GM18498 (cell line): Measurements from ENCODE around the gene GTPBP1.

Experiments
- ATAC-seq: cut with Tn5 transposase; IDR thresholded peaks from one replicate; pipeline ENCODE4 v1.9.1; 2021; ENCODE audit warnings: mild to moderate bottlenecking, moderate library complexity; ENCODE audit not compliant: unreplicated experiment

Gene GTPBP1

DNA sequence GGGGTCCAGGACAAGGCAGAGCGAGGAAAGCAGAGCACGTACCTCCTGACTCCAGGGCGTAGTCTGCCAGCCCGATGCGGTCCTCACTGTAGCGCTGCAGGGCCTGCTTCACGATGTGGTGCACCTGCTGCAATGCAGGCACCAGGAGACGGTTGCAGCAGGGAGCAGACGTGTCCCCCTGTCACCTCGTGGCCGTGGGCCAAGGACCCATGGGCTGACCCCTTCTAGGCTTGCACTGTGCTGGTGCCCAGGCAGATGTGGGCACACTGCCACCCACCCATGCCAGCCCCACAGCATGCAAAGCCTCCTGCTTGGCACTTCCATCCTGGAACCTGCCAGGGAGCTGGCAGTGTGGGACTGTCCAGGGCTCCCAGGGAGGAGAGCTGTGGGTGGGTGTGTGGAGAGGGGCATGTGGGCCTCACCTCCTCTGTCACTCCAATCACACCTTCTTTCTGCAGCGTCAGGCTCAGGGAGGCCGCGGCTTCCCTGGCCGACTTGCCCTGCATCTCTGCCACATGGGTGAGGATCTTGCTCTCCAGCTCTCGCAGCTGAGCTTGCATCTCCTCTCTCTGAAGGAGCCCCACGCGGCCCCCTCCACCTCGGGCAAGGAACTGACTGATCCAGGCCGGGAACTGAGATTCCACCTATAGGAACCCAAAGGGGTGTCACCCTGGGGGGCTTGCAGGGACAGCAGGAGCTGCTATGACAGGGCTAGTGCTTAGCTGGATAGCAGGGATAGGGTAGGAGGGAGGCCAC lies 33.7 kb downstream of the GTPBP1 start:
- ATAC-seq, result no peak

DNA sequence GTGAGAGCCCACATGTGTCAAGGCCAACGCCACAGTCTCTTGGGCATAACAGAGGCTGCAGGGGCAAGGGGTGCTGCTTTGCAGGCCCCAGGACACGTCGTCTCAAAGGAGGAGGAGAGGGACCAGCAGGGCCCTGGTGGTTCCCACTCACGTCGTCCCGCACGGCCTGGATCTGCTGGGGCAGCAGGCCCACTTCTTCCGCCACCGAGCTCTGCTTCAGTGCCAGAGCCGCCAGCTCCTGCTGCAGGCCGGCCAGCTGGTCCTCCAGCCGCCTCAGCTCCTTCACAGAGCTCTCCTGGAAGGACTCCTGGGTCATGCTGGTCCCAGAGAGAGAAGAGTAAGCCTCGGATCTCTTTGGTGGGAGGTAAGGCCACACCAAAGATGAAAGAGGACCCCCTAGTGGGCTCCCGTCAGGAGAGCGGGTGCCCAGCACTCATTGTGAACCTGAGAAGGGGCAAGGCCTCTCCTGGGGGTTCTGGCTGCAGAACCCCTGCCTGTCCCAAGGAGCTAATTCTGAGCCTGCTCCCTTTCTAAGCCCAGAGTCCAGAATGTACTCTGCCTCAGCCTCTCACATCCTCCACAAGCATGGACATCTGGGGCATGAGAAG lies 34.5 kb downstream of the GTPBP1 start:
- no peak for ATAC-seq

DNA sequence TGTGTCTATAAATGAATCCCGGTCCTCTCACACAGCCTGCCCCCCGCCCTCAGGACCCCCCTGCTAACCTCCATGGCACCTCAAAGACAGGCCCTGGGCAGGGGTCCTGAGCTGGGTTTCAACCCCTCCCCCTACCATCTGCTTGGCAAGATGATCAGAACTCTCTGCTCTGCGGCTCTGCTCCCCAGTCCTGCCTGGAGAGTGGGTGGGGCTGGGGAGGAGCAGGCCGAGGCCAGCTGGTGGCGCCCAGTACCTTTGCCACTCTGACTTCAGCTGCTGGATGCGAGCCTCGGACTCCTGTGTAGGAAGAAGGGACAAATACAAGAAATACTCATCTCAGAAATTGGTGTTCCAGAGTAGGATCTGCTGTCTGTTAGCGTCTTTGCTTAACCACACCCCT lies 35.0 kb downstream of the GTPBP1 start:
- ATAC-seq, result no peak

DNA sequence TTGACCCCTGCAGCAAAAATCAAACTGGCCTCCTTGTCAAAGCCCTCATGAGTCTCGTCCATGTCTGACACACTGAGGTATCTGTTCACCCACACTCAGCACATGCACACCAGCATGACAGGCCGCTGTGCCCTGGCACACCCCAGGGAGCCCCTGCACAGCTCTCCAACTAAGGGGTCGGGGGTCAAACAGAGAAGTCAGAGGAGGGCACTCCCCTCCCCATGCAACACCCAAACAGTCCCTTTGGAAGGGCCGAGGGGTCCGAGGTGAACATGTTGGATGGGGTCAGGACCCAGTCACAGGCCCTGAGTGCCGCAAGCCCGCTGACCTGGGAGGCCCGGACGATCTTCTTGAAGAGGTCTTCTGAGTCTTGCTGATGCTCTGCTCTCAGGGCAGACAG lies 35.4 kb downstream of the GTPBP1 start:
- ATAC-seq, result no peak

DNA sequence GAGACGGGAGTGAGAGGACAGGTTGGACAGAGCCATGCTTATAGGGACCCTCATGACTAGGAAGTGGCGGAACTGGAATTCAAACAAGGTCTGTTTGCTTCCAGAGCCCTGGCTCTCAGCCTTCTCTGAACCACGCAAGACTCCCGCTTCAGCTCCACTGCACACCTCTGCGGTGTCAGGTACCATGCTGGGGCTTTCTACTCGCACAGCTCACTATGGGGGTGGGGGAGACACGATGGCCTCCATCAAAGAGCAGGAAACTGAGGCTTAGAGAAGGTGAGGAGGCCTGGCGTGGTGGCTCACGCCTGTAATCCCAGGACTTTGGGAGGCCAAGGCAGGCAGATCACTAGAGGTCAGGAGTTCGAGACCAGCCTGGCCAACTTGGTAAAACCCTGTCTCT lies 35.8 kb downstream of the GTPBP1 start:
- no peak for ATAC-seq

- ATAC-seq, result no peak
Observed at GRCh38 chr22:38742176-38742942, 36.6 kb downstream of the GTPBP1 start.

DNA sequence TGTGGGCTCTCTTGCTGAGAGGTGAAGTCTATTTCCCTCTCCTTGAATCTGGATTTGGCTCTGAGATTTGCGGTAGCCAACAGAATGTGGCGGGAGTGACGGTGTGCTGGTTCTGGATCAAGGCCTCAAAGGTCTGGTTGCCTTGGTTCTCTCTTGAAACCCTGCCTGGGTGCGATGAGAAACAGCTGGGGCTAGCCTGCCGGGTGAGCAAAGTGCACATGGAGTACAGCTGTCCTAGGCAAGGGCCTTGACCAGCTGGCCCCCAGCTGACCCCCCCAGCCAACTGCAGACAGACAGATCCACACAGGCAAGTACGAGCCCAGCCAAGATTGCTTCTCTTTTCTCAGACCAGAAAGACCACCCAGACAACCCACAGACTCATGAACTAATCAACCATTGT lies 39.2 kb downstream of the GTPBP1 start:
- no peak for ATAC-seq

DNA sequence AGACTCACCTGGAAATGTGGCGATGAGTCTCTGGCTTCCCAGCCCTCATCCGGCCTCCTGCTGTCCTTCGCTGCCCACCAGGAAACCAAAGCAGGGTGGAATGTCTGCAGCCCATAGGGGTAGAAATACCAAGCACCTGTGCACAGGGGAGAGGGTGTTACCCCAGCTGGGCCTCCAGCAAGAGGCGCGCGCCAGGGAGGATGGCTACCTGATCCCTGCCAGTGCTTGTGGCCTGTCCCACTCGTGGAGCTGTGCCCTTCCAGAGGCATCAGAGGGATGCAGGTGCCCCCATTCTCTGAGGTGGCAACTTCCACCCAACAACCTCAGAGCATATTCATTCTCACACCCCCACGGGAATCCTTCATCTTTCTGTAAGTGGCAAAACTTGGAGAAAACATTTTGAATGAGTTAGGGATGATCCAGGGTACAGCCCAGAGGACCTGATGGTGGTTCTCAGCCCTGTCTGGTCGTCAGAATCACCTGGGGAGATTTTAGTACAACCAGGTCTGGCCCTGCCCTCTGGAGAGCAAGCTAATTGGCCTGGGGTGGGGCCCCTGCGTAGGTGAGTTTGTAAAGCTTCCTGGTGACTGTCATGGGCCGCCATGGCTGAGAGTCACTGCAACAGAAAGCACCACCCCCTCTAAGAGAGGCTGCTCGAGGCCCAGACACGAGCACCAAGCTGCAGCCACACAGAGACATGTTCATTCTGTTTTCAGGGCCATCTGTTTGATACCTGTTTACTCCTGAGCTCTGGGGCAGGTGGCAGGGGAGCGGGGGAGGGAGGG lies 40.1 kb downstream of the GTPBP1 start:
- no peak for ATAC-seq

DNA sequence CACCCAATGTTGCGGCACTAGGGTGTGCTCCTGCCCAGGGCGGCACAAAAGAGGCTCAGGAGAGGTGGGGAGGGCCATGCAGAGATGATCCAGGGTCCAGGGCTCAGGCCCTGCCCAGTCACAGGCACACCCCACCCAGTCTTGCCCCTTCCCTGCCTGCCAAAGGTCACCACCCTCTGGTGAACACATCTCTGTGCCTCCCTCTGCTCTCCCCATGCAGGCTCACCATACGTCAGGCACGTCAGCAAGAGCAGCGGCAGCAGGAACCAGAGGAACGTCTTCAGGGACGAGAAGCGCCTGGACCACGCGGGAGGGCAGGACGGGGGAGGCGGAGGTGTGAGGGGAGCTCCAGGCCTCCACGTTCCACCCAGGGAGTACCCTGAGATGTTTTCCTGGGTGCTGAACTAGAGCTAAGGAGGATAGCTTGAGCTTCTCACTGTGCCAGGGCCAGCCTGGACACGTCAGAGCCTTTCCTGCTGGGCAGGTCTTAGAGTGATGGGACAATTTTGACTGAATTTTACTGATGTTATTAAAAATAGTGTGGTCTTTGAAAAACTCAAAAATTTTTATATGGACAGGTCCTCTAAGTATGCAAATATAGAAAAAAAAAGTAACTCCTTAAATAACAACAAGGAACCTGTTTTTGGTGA lies 42.9 kb downstream of the GTPBP1 start:
- ATAC-seq, result no peak

GRCh38 chr22:38750104-38750503 lies 44.4 kb downstream of the GTPBP1 start:
- ATAC-seq, result no peak

- ATAC-seq, result no peak
Observed at GRCh38 chr22:38750638-38751037, 44.9 kb downstream of the GTPBP1 start.

- ATAC-seq, result no peak
Observed at GRCh38 chr22:38751066-38751421, 45.3 kb downstream of the GTPBP1 start.

DNA sequence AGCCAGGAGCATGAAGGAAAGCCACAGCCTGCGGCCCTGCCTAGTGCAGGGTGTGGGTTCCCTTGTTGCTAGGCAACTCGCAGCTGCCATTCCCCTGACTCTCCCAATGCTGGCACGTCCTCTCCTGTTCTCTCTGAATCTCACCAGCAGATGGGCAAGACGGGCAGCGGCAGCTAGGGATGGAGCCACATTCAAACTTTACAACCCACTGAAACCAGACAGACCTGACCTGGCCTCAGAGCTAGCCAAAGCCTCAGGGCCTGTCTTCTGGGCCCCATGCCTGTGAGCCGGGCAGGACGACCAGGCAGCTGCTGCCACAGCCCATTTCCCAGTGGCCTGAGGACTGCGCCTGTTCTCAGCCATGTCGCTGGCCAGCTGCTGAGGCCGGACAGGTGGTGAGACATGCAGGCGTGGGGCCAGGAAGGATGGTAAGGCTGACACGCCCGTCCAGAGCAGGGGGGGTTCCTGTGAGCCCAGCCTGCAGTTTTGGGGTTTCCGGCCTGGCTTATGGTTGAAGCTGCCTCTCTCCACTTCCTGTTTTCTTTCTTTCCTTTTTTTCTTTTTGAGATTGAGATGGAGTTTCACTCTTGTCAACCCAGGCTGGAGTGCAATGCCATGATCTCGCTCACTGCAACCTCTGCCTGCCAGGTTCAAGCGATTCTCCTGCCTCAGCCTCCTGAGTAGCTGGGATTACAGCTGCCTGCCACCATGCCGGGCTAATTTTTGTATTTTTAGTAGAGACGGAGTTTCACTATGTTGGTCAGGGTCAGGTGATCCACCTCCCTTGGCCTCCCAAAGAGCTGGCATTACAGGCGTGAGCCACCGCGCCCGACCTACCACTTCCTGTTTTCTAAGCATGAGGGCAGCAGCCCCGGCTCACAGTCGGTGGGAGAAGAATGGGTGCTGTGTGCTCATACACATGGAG lies 45.9 kb downstream of the GTPBP1 start:
- peak; percentile 41 for ATAC-seq

DNA sequence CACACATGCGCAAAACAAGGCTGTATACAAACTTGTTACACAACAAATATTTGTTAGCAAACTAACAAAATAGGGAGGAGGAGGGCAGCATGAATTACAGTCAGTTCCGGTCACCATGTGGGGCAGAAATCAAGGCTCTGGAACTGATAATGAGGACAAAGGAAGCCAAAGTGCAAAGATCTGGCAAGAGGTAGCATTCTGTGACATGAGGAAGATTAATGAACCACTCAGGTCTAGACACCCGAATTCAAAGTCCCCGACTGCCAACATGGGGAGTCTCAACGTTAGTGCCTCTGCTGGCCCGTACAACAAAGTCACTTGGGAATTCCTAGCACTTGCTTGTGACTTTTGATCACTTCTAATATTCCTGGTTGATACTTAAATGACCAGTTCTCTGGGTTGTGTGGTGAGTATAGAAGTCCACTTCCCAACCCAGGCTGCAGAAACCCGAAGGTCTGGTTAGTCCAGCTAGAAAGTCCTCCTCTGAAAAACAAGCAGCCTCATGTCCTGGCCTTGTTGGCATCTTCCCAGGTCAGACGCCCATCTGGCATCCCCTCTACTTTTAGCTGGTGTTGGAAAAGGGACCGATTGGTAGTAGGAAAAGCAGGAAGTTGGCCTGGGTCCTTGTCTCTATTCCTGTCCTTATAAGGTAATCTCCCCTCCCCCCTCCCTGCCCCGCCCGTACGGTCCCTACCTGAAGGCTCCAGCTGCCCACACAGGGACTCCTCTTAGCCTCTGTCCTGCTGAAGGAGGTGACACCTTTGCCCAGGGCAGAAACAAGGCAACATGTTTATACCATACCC lies 48.4 kb downstream of the GTPBP1 start:
- ATAC-seq, result no peak

DNA sequence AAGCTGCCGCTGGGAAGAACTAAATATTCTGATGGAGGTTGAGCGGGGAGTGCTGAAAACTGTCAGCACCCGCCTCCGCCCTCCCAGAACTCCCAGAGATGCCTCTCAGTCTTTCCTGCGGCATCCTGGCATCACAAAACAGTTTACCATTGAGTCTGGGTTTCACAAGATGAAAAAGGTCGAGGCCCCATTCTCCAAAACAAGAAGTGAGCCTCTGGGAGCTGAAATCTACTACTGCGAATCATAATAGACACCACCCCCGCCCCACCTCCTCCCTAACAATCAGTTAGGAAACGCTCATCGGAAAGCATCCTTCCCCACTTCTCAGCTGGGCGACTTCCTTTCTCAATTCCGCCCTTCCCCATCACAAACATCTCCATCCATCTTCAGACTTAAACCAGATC lies 49.0 kb downstream of the GTPBP1 start:
- no peak for ATAC-seq

DNA sequence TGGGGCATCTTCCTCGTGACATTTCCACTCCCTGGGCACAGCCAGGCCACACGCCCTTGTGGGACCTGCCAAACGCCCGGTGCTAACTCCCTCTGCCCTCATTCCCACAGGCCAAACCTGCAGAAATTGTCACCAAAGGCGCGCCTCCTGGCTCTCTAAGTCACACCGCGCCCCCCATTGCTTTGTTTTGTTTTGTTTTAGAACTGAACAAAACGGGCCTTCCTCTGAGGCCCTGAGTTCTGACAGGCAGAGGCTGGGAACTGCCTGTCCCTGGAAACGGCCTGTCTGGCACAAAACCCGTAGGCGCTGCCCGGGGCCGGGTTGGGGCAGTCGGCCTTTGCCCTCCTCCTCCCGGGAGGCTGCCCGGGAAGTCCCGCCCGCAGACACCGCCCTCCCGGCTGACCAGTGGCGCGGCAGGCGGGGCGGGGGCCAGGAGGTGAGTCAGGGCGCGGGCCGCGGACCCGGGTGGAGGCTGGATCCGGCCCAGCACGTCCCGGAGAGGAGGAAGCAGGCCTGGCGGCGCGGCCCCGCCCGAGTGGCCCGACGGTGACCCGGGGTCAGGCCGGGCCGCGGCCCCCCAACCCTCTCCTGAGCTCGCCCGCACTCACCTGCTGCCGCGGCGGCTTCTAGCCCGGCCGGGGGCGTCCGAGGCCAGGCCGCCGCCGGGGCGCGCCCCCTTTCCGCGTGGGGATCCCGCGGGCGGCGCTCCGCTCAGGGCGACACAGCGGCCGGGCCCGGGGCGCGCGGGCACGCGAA lies 49.6 kb downstream of the GTPBP1 start:
- ATAC-seq, result peak; percentile 42

- ATAC-seq, result peak; percentile 71
Observed at GRCh38 chr22:38755911-38756532, 50.3 kb downstream of the GTPBP1 start, which contains the start of gene SUN2. TSS of gene SUN2 (minus strand) at chr22:38755998. CDS start at chr22:38752628, 3,370 bp downstream.
